Fibroblast of upper back skin (primary cell): ENCODE measurements around the gene LPIN1.
A peak's percentile ranks its signal among the peaks of the same experiment; 100 is the strongest.
"Not testable (repeated sequence)": the region's sequence is repeated elsewhere in the genome, so short reads cannot be mapped to it uniquely, and the experiment has no call there.

Experiments used
- DNase-seq: peaks from one replicate; pipeline ENCODE4 v3.0.0-alpha.2; 2013

The LPIN1 gene

GRCh38 chr2:11844798-11845197 is 98.4 kb downstream of the LPIN1 start:
- DNase-seq, result not testable (repeated sequence)

GRCh38 chr2:11847935-11848334 is 101.5 kb downstream of the LPIN1 start:
- not testable (repeated sequence) for DNase-seq

GRCh38 chr2:11850082-11850481 is 103.7 kb downstream of the LPIN1 start:
- no peak for DNase-seq

GRCh38 chr2:11852526-11853196 is 106.2 kb downstream of the LPIN1 start:
- no peak for DNase-seq

- no peak for DNase-seq
These were observed 106.8 kb downstream of the LPIN1 start for GRCh38 chr2:11853197-11853588.

- no peak for DNase-seq
These were observed 108.8 kb downstream of the LPIN1 start for GRCh38 chr2:11855064-11855760.

GRCh38 chr2:11856095-11856494 is 109.7 kb downstream of the LPIN1 start:
- DNase-seq, result no peak

GRCh38 chr2:11858883-11859282 is 112.5 kb downstream of the LPIN1 start:
- DNase-seq, result no peak

- DNase-seq, result not testable (repeated sequence)
These were observed 113.5 kb downstream of the LPIN1 start for GRCh38 chr2:11859975-11860374.

- no peak for DNase-seq
These were observed 114.6 kb downstream of the LPIN1 start for GRCh38 chr2:11861044-11861443.

GRCh38 chr2:11862049-11862448 is 115.6 kb downstream of the LPIN1 start:
- no peak for DNase-seq

GRCh38 chr2:11863103-11863502 is 116.7 kb downstream of the LPIN1 start:
- no peak for DNase-seq

GRCh38 chr2:11863513-11864328 is 117.3 kb downstream of the LPIN1 start:
- DNase-seq, result peak; percentile 95

GRCh38 chr2:11864724-11865123 is 118.3 kb downstream of the LPIN1 start:
- no peak for DNase-seq

- DNase-seq, result no peak
These were observed 118.9 kb downstream of the LPIN1 start for GRCh38 chr2:11865378-11865777.

- no peak for DNase-seq
These were observed 119.4 kb downstream of the LPIN1 start for GRCh38 chr2:11865805-11866204.

GRCh38 chr2:11866358-11867335 is 120.2 kb downstream of the LPIN1 start:
- DNase-seq, result no peak

- DNase-seq, result no peak
These were observed 121.5 kb downstream of the LPIN1 start for GRCh38 chr2:11867926-11868325.

- no peak for DNase-seq
These were observed 123.1 kb downstream of the LPIN1 start for GRCh38 chr2:11869391-11869991.

- DNase-seq, result no peak
These were observed 123.6 kb downstream of the LPIN1 start for GRCh38 chr2:11870064-11870463.

- no peak for DNase-seq
These were observed 124.2 kb downstream of the LPIN1 start for GRCh38 chr2:11870584-11870983.

- no peak for DNase-seq
These were observed 125.0 kb downstream of the LPIN1 start for GRCh38 chr2:11871421-11871820.
